Stomach (tissue), 4 donors: ENCODE measurements around the gene SCARB1.

Experiments
- CTCF ChIP-seq, 7 experiments: fragments of 450-650 bp in 4 of 7; fragments of 200-600 bp in 3 of 7; sonication (generic) in 3 of 7; IDR thresholded peaks; one replicate each; pipeline ENCODE4 v1.5.1; 2016 to 2019; ENCODE audit warnings: antibody characterized with exemption in 7 of 7, control low read depth in 2 of 7, mild to moderate bottlenecking in 1 of 7
- POLR2A ChIP-seq, 4 donors: fragments of 450-650 bp; IDR thresholded peaks; one replicate each; pipeline ENCODE4 v1.6.1; 2016; ENCODE audit warnings: antibody characterized with exemption in 4 of 4, control low read depth in 2 of 4, mild to moderate bottlenecking in 1 of 4, moderate library complexity in 1 of 4

- TF ChIP-seq CTCF (IDR thresholded peaks at IDR 0.05) (no peak), POLR2A (IDR thresholded peaks at IDR 0.05) (no peak)
Observed at GRCh38 chr12:124754949-124755800, 108.5 kb downstream of the SCARB1 start.
